H9 (cell line): ENCODE measurements around the gene GAP43. TPM values are rescaled to one million over a fixed set of nuclear protein-coding genes. Genes with fewer than 3 reads are reported as not detected.

Source experiments
- DNase-seq: peaks from one replicate; pipeline ENCODE4 v3.0.0-alpha.2; 2017
- H2AFZ ChIP-seq: one replicate; pipeline ENCODE4 v1.6.1; 2013; ENCODE audit warnings: mild to moderate bottlenecking, low read length, control low read depth, moderate library complexity
- H2AK5ac ChIP-seq: 2 replicates; pipeline ENCODE4 v1.6.1; 2013; ENCODE audit warnings: low read length, control low read depth, mixed read lengths; ENCODE audit not compliant: insufficient read length
- H2BK120ac ChIP-seq: one replicate; pipeline ENCODE4 v1.6.1; 2013; ENCODE audit warnings: low read depth, mild to moderate bottlenecking, low read length, control low read depth, inconsistent platforms; ENCODE audit not compliant: poor library complexity, severe bottlenecking
- H2BK12ac ChIP-seq: 2 replicates; pipeline ENCODE4 v1.6.1; 2013; ENCODE audit warnings: low read length, control low read depth, mixed read lengths, low read depth; ENCODE audit not compliant: insufficient read length
- H2BK15ac ChIP-seq: 2 replicates; pipeline ENCODE4 v1.6.1; 2013; ENCODE audit warnings: low read depth, low read length, control low read depth
- H2BK20ac ChIP-seq: one replicate; pipeline ENCODE4 v1.6.1; 2013; ENCODE audit warnings: low read depth, mild to moderate bottlenecking, low read length, control low read depth, inconsistent platforms; ENCODE audit not compliant: poor library complexity, severe bottlenecking
- H2BK5ac ChIP-seq: 2 replicates; pipeline ENCODE4 v1.6.1; 2013; ENCODE audit warnings: low read length, control low read depth, mixed read lengths; ENCODE audit not compliant: insufficient read length
- H3K14ac ChIP-seq: 2 replicates; pipeline ENCODE4 v1.6.1; 2013; ENCODE audit warnings: low read length, control low read depth; ENCODE audit not compliant: insufficient read depth
- H3K18ac ChIP-seq: 2 replicates; pipeline ENCODE4 v1.6.1; 2013; ENCODE audit warnings: low read depth, mild to moderate bottlenecking, mixed read lengths, low read length, control low read depth; ENCODE audit not compliant: insufficient read length
- H3K23ac ChIP-seq: 2 replicates; pipeline ENCODE4 v1.6.1; 2013; ENCODE audit warnings: low read length, control low read depth, mixed read lengths, low read depth; ENCODE audit not compliant: insufficient read length
- H3K23me2 ChIP-seq: 2 replicates; pipeline ENCODE4 v1.6.1; 2013; ENCODE audit warnings: low read depth, mild to moderate bottlenecking, mixed read lengths, low read length, control low read depth; ENCODE audit not compliant: insufficient read length, poor library complexity, severe bottlenecking
- H3K27ac ChIP-seq: 2 replicates; pipeline ENCODE4 v1.5.1; 2013; ENCODE audit warnings: low read length, control low read depth, mixed read lengths, low read depth; ENCODE audit not compliant: insufficient read length
- H3K27me3 ChIP-seq: 2 replicates; pipeline ENCODE4 v1.6.1; 2013; ENCODE audit warnings: low read length, control low read depth, inconsistent platforms; ENCODE audit not compliant: insufficient read depth
- H3K4ac ChIP-seq: 2 replicates; pipeline ENCODE4 v1.6.1; 2013; ENCODE audit warnings: low read depth, mild to moderate bottlenecking, control low read depth, inconsistent platforms, low read length, moderate library complexity
- H3K4me1 ChIP-seq: 2 replicates; pipeline ENCODE4 v1.6.1; 2013; ENCODE audit warnings: low read length, control low read depth, inconsistent platforms; ENCODE audit not compliant: insufficient read depth
- H3K4me2 ChIP-seq: 2 replicates; pipeline ENCODE4 v1.6.1; 2013; ENCODE audit warnings: low read length, control low read depth, mixed read lengths; ENCODE audit not compliant: insufficient read length, insufficient read depth
- H3K56ac ChIP-seq: 2 replicates; pipeline ENCODE4 v1.6.1; 2013; ENCODE audit warnings: low read depth, mild to moderate bottlenecking, mixed read lengths, low read length, control low read depth; ENCODE audit not compliant: insufficient read length
- H3K79me1 ChIP-seq: 2 replicates; pipeline ENCODE4 v1.6.1; 2013; ENCODE audit warnings: low read depth, mild to moderate bottlenecking, moderate library complexity, low read length, control low read depth, inconsistent platforms; ENCODE audit not compliant: insufficient read depth, poor library complexity, severe bottlenecking
- H3K79me2 ChIP-seq: 2 replicates; pipeline ENCODE4 v1.6.1; 2013; ENCODE audit warnings: low read length, control low read depth, inconsistent platforms; ENCODE audit not compliant: insufficient read depth
- H3K9ac ChIP-seq: 2 replicates; pipeline ENCODE4 v1.6.1; 2013; ENCODE audit warnings: low read length, control low read depth, mixed read lengths; ENCODE audit not compliant: insufficient read length; ENCODE audit errors: extremely low read depth
- H3K9me3 ChIP-seq: one replicate; pipeline ENCODE4 v1.6.1; 2013; ENCODE audit warnings: low read depth, low read length, inconsistent platforms; ENCODE audit not compliant: control insufficient read depth
- H3T11ph ChIP-seq: one replicate; pipeline ENCODE4 v1.6.1; 2013; ENCODE audit warnings: mild to moderate bottlenecking, low read length, control low read depth, inconsistent platforms
- H4K20me1 ChIP-seq: one replicate; pipeline ENCODE4 v1.6.1; 2013; ENCODE audit not compliant: control insufficient read depth, insufficient read length, insufficient read depth
- H4K5ac ChIP-seq: 2 replicates; pipeline ENCODE4 v1.6.1; 2013; ENCODE audit warnings: low read depth, mild to moderate bottlenecking, mixed read lengths, low read length, control low read depth; ENCODE audit not compliant: insufficient read length
- H4K8ac ChIP-seq: replicated peaks from 2 replicates; pipeline ENCODE4 v1.6.1; 2013; ENCODE audit warnings: low read length, control low read depth, mixed read lengths, low read depth; ENCODE audit not compliant: insufficient read length
- H4K91ac ChIP-seq: 2 replicates; pipeline ENCODE4 v1.6.1; 2013; ENCODE audit warnings: low read depth, mild to moderate bottlenecking, moderate library complexity, mixed read lengths, low read length, control low read depth; ENCODE audit not compliant: insufficient read length
- H3K27ac Mint-ChIP-seq, 3 experiments: 2 replicates in 2 of 3; 3 replicates in 1 of 3; pipeline ENCODE4 v1.8.0; 2020 to 2021; ENCODE audit warnings: mixed read lengths in 3 of 3, mild to moderate bottlenecking in 1 of 3, moderate library complexity in 1 of 3
- H3K27me3 Mint-ChIP-seq: 2 replicates; pipeline ENCODE4 v1.8.0; 2021; ENCODE audit warnings: low read depth, mild to moderate bottlenecking, moderate library complexity, mixed read lengths
- H3K36me3 Mint-ChIP-seq, 3 experiments: 2 replicates in 2 of 3; 3 replicates in 1 of 3; pipeline ENCODE4 v1.8.0; 2020 to 2021; ENCODE audit warnings: low read depth in 3 of 3, mixed read lengths in 3 of 3; ENCODE audit not compliant: insufficient read depth in 1 of 3
- H3K4me1 Mint-ChIP-seq, 2 experiments: 2 replicates each; pipeline ENCODE4 v1.8.0; 2020; ENCODE audit warnings: mixed read lengths in 2 of 2
- H3K4me3 Mint-ChIP-seq, 2 experiments: 2 replicates in 1 of 2; 3 replicates in 1 of 2; pipeline ENCODE4 v1.8.0; 2020 to 2021; ENCODE audit warnings: mild to moderate bottlenecking in 2 of 2, mixed read lengths in 2 of 2, moderate library complexity in 1 of 2
- H3K9me3 Mint-ChIP-seq, 2 experiments: 2 replicates in 1 of 2; 3 replicates in 1 of 2; pipeline ENCODE4 v1.8.0; 2020; ENCODE audit warnings: mild to moderate bottlenecking in 2 of 2, mixed read lengths in 2 of 2, moderate library complexity in 1 of 2
- CTCF ChIP-seq: fragments of 200-600 bp; sonication (generic); conservative IDR thresholded peaks from 3 replicates; pipeline ENCODE4 v1.8.0; 2021; ENCODE audit warnings: antibody characterized with exemption, mild to moderate bottlenecking
- WGBS: extraction: QIAGEN DNeasy Blood & Tissue Kit; methylation state at CpG from one replicate; pipeline ENCODE4 v1.1.7; 2013; ENCODE audit warnings: missing lambda C conversion rate, low lambda C conversion rate, mixed read lengths; ENCODE audit not compliant: insufficient read length; ENCODE audit errors: extremely low coverage; 5-methylcytosine and 5-hydroxymethylcytosine counted together
- total RNA-seq: library from RNA; stranded (reverse); gene quantifications from 2 replicates; pipeline ENCODE4 v1.2.1, GENCODE V29; 2021

GAP43 gene
- total RNA-seq, 1 experiment from 2014 or later = 12.8 TPM

GRCh38 chr3:115611630-115612029, 11.7 kb upstream of the GAP43 start:
- Mint-ChIP-seq H3K36me3 (peaks cover 0 to 2% (median 0%) of the 10 kb centered on the region in 3 experiments; a peak in 3 of 7 replicates), H3K4me1 (peaks cover 17 to 22% of the 10 kb centered on the region in 2 experiments), H3K4me3 (no peak overlapping the region), H3K9me3 (peaks cover 0 to 6% of the 10 kb centered on the region in 2 experiments; a peak in 1 of 5 replicates), H3K27me3 (no peaks in the 10 kb centered on the region), H3K27ac (no peak overlapping the region)
- H4K20me1 ChIP-seq = no peaks in the 10 kb centered on the region
- peaks cover 8% of the 10 kb centered on the region for H3K4me1 ChIP-seq
- no peak overlapping the region for H3K56ac ChIP-seq
- no peak for DNase-seq
- H3K27ac ChIP-seq = no peak overlapping the region
- no peak for TF ChIP-seq CTCF
- H3K23ac ChIP-seq = no peak overlapping the region
- no peak overlapping the region for H3K18ac ChIP-seq
- no peaks in the 10 kb centered on the region for H3K79me1 ChIP-seq
- no peak overlapping the region for H2BK20ac ChIP-seq
- H3K9me3 ChIP-seq = no peaks in the 10 kb centered on the region
- no peak overlapping the region for H2AK5ac ChIP-seq
- no peak overlapping the region for H3K4me2 ChIP-seq
- H3K79me2 ChIP-seq = no peaks in the 10 kb centered on the region
- H4K8ac ChIP-seq = no peak overlapping the region
- no peak overlapping the region for H4K5ac ChIP-seq
- no peak overlapping the region for H3K14ac ChIP-seq
- H3K27me3 ChIP-seq = no peaks in the 10 kb centered on the region
- H4K91ac ChIP-seq = no peak overlapping the region
- WGBS = no CpG with 5 or more reads among the region's 3 CpGs
- no peak overlapping the region for H3K4ac ChIP-seq
- H2BK5ac ChIP-seq = no peak overlapping the region
- H3K23me2 ChIP-seq = no peaks in the 10 kb centered on the region
- H2AFZ ChIP-seq = no peak overlapping the region
- no peak overlapping the region for H3T11ph ChIP-seq
- H2BK12ac ChIP-seq = no peak overlapping the region
- no peak overlapping the region for H2BK120ac ChIP-seq
- no peak overlapping the region for H3K9ac ChIP-seq
- no peak overlapping the region for H2BK15ac ChIP-seq
